GM12878 (cell line): ENCODE results near the gene SLC9C1. TPM values are rescaled to one million over a fixed set of nuclear protein-coding genes. Genes with fewer than 3 reads are reported as not detected.

Experiments used
- ATAC-seq: fragments of 200-7000 bp; cut with Tn5 transposase; 3 replicates; pipeline ENCODE4 v1.9.1; 2020; ENCODE audit warnings: mild to moderate bottlenecking, moderate library complexity
- BruUV-seq: library from RNA; stranded (reverse); fragments of 400-500 nt; replicated peaks from 2 replicates; lab custom pipeline; 2021; lab: Mats Ljungman, UMichigan
- CTCF ChIA-PET: fragments of 300-600 bp; sonication (Branson Sonifier 250); formaldehyde crosslinking; extraction: SDS; loops from one replicate; lab custom pipeline; 2021; ENCODE audit warnings: inconsistent platforms; lab: Yijun Ruan, JAX
- POLR2A ChIA-PET: fragments of 350-600 bp; formaldehyde crosslinking; extraction: SDS; loops from one replicate; lab custom pipeline; 2021; ENCODE audit warnings: inconsistent platforms; lab: Charles Lee
- RAD21 ChIA-PET: fragments of 300-600 bp; sonication (Branson Sonifier 250); formaldehyde crosslinking; loops from one replicate; lab custom pipeline; 2023; ENCODE audit warnings: antibody characterized with exemption; ENCODE audit not compliant: unreplicated experiment; lab: Charles Lee
- SMC1A ChIA-PET: fragments of 300-600 bp; sonication (Branson Sonifier 250); formaldehyde crosslinking; loops from one replicate; lab custom pipeline; 2023; ENCODE audit not compliant: unreplicated experiment, uncharacterized antibody; lab: Charles Lee
- DNase-seq: peaks from one replicate; pipeline ENCODE4 v3.0.0-alpha.2; 2011; ENCODE audit warnings: low read depth, low spot score
- FAIRE-seq: peaks from 3 replicates; lab custom pipeline; 2011; peaks lifted over from hg19 to GRCh38; lab: Jason Lieb, UNC
- H2AFZ ChIP-seq: 2 replicates; pipeline ENCODE4 v1.6.0; 2011; ENCODE audit warnings: low read depth, low read length, control low read depth; ENCODE audit not compliant: control insufficient read depth
- H3K27ac ChIP-seq: 2 replicates; pipeline ENCODE4 v1.5.1; 2011; ENCODE audit warnings: control low read depth; ENCODE audit not compliant: control insufficient read depth, insufficient read depth
- H3K27me3 ChIP-seq, 2 experiments: replicated peaks in 1 of 2; 2 replicates each; pipeline versions ENCODE4 v1.6.0 to v1.6.1; 2011; ENCODE audit warnings: low read length in 1 of 2; ENCODE audit not compliant: control insufficient read depth in 2 of 2, insufficient read depth in 2 of 2
- H3K36me3 ChIP-seq, 2 experiments: 2 replicates each; pipeline ENCODE4 v1.5.1; 2011; ENCODE audit warnings: low read length in 1 of 2; ENCODE audit not compliant: control insufficient read depth in 2 of 2, insufficient read depth in 2 of 2
- H3K4me1 ChIP-seq: 2 replicates; pipeline ENCODE4 v1.6.1; 2011; ENCODE audit warnings: mild to moderate bottlenecking, low read length, moderate library complexity, mixed read lengths; ENCODE audit not compliant: control insufficient read depth, insufficient read depth
- H3K4me2 ChIP-seq: 2 replicates; pipeline ENCODE4 v1.6.0; 2011; ENCODE audit warnings: control low read depth; ENCODE audit not compliant: control insufficient read depth, insufficient read depth
- H3K4me3 ChIP-seq: fragments of 200-600 bp; sonication (generic); 2 replicates; pipeline ENCODE4 v1.5.1; 2016
- H3K79me2 ChIP-seq: 2 replicates; pipeline ENCODE4 v1.6.0; 2011; ENCODE audit warnings: low read length; ENCODE audit not compliant: control insufficient read depth, insufficient read depth
- H3K9ac ChIP-seq: 2 replicates; pipeline ENCODE4 v1.8.0; 2011; ENCODE audit warnings: low read length, control low read depth, mixed read lengths; ENCODE audit not compliant: control insufficient read depth, insufficient read depth
- H3K9me3 ChIP-seq: replicated peaks from 3 replicates; pipeline ENCODE4 v1.5.1; 2011; ENCODE audit warnings: mild to moderate bottlenecking, low read length; ENCODE audit not compliant: control insufficient read depth, insufficient read depth
- H4K20me1 ChIP-seq: 2 replicates; pipeline ENCODE4 v1.6.0; 2011; ENCODE audit not compliant: control insufficient read depth, insufficient read depth
- BHLHE40 ChIP-seq, 2 experiments: fragments of 450-650 bp in 1 of 2; IDR thresholded peaks; 2 replicates each; pipeline ENCODE4 v1.6.1; 2011 to 2017; ENCODE audit warnings: low read depth in 2 of 2, borderline replicate concordance in 1 of 2, improper control_type of control experiment in 1 of 2, low read length in 1 of 2, mild to moderate bottlenecking in 1 of 2
- DPF2 ChIP-seq: fragments of 450-650 bp; IDR thresholded peaks from 2 replicates; pipeline ENCODE4 v1.6.1; 2017; ENCODE audit warnings: mild to moderate bottlenecking
- EED ChIP-seq: sonication (generic); IDR thresholded peaks from 2 replicates; pipeline ENCODE4 v1.6.1; 2016; ENCODE audit warnings: antibody characterized with exemption, low read depth
- FOS ChIP-seq: IDR thresholded peaks from 3 replicates; pipeline ENCODE4 v1.6.1; 2011; ENCODE audit warnings: borderline replicate concordance; ENCODE audit not compliant: insufficient read length; ENCODE audit errors: extremely low read depth
- HDGF ChIP-seq: fragments of 450-650 bp; IDR thresholded peaks from 2 replicates; pipeline ENCODE4 v1.6.1; 2016; ENCODE audit warnings: antibody characterized with exemption
- KDM1A ChIP-seq: fragments of 200-600 bp; sonication (generic); IDR thresholded peaks from 2 replicates; pipeline ENCODE4 v1.6.1; 2016; ENCODE audit warnings: borderline replicate concordance
- KLF5 ChIP-seq: fragments of 450-650 bp; IDR thresholded peaks from 2 replicates; pipeline ENCODE4 v1.6.1; 2014; ENCODE audit warnings: mild to moderate bottlenecking; ENCODE audit not compliant: partially characterized antibody
- LARP7 ChIP-seq: fragments of 450-650 bp; IDR thresholded peaks from 2 replicates; pipeline ENCODE4 v1.6.1; 2017; ENCODE audit warnings: mild to moderate bottlenecking
- MEF2B ChIP-seq: fragments of 450-650 bp; IDR thresholded peaks from 2 replicates; pipeline ENCODE4 v1.6.1; 2018; ENCODE audit warnings: mild to moderate bottlenecking, moderate library complexity; ENCODE audit not compliant: partially characterized antibody, poor library complexity, severe bottlenecking
- NFIC ChIP-seq: IDR thresholded peaks from 2 replicates; pipeline ENCODE4 v1.6.1; 2012; ENCODE audit warnings: low read depth, mild to moderate bottlenecking, inconsistent platforms, low read length, moderate library complexity
- NR2C2 ChIP-seq: IDR thresholded peaks from 2 replicates; pipeline ENCODE4 v1.6.1; 2011; ENCODE audit warnings: borderline replicate concordance, low read depth; ENCODE audit not compliant: control insufficient read depth, insufficient read length
- POLR2A ChIP-seq: IDR thresholded peaks from 2 replicates; pipeline ENCODE4 v1.6.1; 2011; ENCODE audit warnings: low read depth, mild to moderate bottlenecking, low read length
- POLR2AphosphoS5 ChIP-seq: IDR thresholded peaks from 2 replicates; pipeline ENCODE4 v1.6.1; 2011; ENCODE audit warnings: mild to moderate bottlenecking, low read length, inconsistent platforms
- SIN3A ChIP-seq: IDR thresholded peaks from 2 replicates; pipeline ENCODE4 v1.6.1; 2012; ENCODE audit warnings: low read depth, low read length, improper control_type of control experiment
- SPI1 ChIP-seq: IDR thresholded peaks from 2 replicates; pipeline ENCODE4 v1.6.1; 2011; ENCODE audit warnings: low read depth, mild to moderate bottlenecking, low read length, moderate library complexity, borderline replicate concordance; ENCODE audit not compliant: insufficient read depth
- STAT3 ChIP-seq: IDR thresholded peaks from 2 replicates; pipeline ENCODE4 v1.6.1; 2011; ENCODE audit warnings: low read depth, low read length, improper control_type of control experiment
- WGBS: methylation state at CpG from one replicate; pipeline ENCODE4 v1.1.6; 2016; ENCODE audit warnings: low lambda C conversion rate; ENCODE audit not compliant: insufficient replicate concordance, insufficient coverage; ENCODE audit errors: missing lambda C conversion rate; 5-methylcytosine and 5-hydroxymethylcytosine counted together
- in situ Hi-C: fragments of 300-500 bp; cut with MboI; formaldehyde crosslinking; loops from 9 replicates; pipeline ENCODE4 v1.14.3; 2018; ENCODE audit warnings: mixed read lengths
- intact Hi-C: fragments of 100-400 bp; cut with micrococcal nuclease; formaldehyde crosslinking; loops from one replicate; pipeline ENCODE4 v1.14.2; 2022; ENCODE audit not compliant: unreplicated experiment
- polyA plus RNA-seq, 11 experiments: library from polyadenylated mRNA; depleted of rRNA in 4 of 11; unstranded in 6 of 11; stranded (reverse) in 5 of 11; fragments of >200 nt; fragmentation: Nextera tagmentation in 4 of 11; fragmentation: Illumina TruSeq in 1 of 11; extraction: Ambion mirVana in 4 of 11; extraction: Trizol in 1 of 11; gene quantifications; 1 replicate in 1 of 11; 2 replicates in 10 of 11; pipeline versions ENCODE4 v1.2.1 to v1.2.3, GENCODE V29; 2011 to 2016; ENCODE audit warnings: inconsistent platforms in 2 of 11, missing spikeins in 2 of 11, low read depth in 1 of 11
- total RNA-seq, 4 experiments: library from RNA; depleted of rRNA in 3 of 4; stranded (reverse); fragments of >200 nt in 3 of 4; fragmentation: Illumina TruSeq in 1 of 4; extraction: Trizol in 1 of 4; gene quantifications; 2 replicates each; pipeline versions ENCODE4 v1.2.1 to v1.2.3, GENCODE V29; 2013 to 2021
- TF ChIP-seq, protein P1 (sequence below): IDR thresholded peaks from 2 replicates; pipeline ENCODE4 v1.6.1; 2012; ENCODE audit warnings: low read depth, low read length, improper control_type of control experiment
- TF ChIP-seq, protein P2 (sequence below): IDR thresholded peaks from 2 replicates; pipeline ENCODE4 v1.6.1; 2011; ENCODE audit warnings: mild to moderate bottlenecking, low read depth, low read length, moderate library complexity; ENCODE audit not compliant: insufficient replicate concordance
- TF ChIP-seq, protein P3 (sequence below): fragments of 450-650 bp; IDR thresholded peaks from 2 replicates; pipeline ENCODE4 v1.6.1; 2016; ENCODE audit warnings: mild to moderate bottlenecking

SLC9C1 gene
- total and polyA plus RNA-seq, 10 of the 15 experiments (the other 5 are each of a cell fraction or from before 2014, with no cell fraction given) = not detected

DNA sequence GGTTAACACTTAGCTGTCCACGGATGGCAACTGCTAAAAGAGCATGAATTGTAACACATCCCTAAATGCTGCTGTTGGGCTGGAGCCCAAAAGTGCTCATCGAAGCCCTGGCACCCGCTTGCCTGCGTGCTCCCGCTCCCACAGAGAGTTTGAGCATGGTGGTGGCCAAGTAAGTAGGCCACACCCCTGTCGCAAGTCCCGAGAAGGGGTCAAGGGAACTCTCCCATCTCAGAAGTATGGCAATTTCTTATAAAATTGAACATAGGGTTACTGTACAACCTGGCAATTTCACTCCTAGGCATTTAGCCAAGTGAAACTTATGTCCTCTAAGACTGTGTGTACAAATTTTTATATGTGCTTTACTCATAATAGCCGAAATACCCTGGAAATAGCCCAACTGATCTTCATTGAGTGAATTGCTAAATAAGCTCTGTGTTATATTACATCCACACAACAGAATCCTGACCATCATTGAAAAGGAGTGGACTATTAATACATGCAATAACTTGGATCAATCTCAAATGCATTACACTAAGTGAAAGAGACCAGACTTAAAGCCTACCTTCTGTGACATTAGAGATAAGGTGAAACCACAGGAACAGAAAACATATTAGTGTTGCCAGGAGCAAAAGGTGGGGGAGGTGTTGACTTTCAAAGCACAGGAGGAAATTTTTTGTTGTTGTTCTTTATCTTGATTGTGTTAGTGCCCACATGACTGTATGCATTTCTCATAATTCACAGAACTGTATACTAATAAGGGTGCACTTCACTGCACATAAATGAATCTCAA lies 159.5 kb downstream of the SLC9C1 start:
- no peak for DNase-seq
- H3K27me3 ChIP-seq = no peaks in the 10 kb centered on the region
- ATAC-seq = peak; percentile 1; the same call in 2 of the 3 replicates
- 62% methylated on average over 8 of the region's 8 CpGs for WGBS
- no TSS peak for BruUV-seq
- intact Hi-C loops (loop anchor here (10.0 kb wide), 1 partner anchor 360 kb away; the partner anchor contains the start of gene BTLA), in situ Hi-C loops (loop anchor here (5.0 kb wide), 1 partner anchor 158 kb away; the partner anchor contains the start of gene SLC9C1)
- SMC1A ChIA-PET = interaction anchor here (2.6 to 18.5 kb wide), 9 partner anchors 9 to 386 kb away, joined by 8 to 489 read pairs (median 43); partner anchors contain the start of genes BTLA, CD200 and SLC9C1
- peak overlapping the region; percentile 99 for H3K27ac ChIP-seq
- peaks cover 50% of the 10 kb centered on the region for H3K4me1 ChIP-seq
- RAD21 ChIA-PET = interaction anchor here (0.7 to 17.9 kb wide), 10 partner anchors 9 to 364 kb away, joined by 3 to 457 read pairs (median 14); partner anchors contain the start of gene SLC9C1
- CTCF ChIA-PET = interaction anchor here (1.1 to 18.1 kb wide), 4 partner anchors 17 to 355 kb away, joined by 3 to 226 read pairs (median 118); partner anchors contain the start of gene SLC9C1
- H3K4me2 ChIP-seq = peak overlapping the region; percentile 64
- peak overlapping the region; percentile 56 for H3K9ac ChIP-seq
- FAIRE-seq = no peak
- H3K79me2 ChIP-seq = peaks cover 57% of the 10 kb centered on the region
- no peak overlapping the region; the same call in 1 of the 2 replicates for H3K4me3 ChIP-seq
- no peaks in the 10 kb centered on the region for H4K20me1 ChIP-seq
- no peak overlapping the region for H2AFZ ChIP-seq
- POLR2A ChIA-PET = interaction anchor here (0.6 to 12.8 kb wide), 5 partner anchors 11 to 379 kb away, joined by 3 to 345 read pairs (median 3); partner anchors contain the start of gene CD200
- H3K36me3 ChIP-seq = peaks cover 0 to 2% of the 10 kb centered on the region in 2 experiments; a peak in 1 of 4 replicates
- H3K9me3 ChIP-seq = no peaks in the 10 kb centered on the region
- TF ChIP-seq FOS = no peak
- TF ChIP-seq NFIC = no peak
- TF ChIP-seq KLF5 = no peak
- no peak for TF ChIP-seq SPI1
- TF ChIP-seq, protein P1, sequence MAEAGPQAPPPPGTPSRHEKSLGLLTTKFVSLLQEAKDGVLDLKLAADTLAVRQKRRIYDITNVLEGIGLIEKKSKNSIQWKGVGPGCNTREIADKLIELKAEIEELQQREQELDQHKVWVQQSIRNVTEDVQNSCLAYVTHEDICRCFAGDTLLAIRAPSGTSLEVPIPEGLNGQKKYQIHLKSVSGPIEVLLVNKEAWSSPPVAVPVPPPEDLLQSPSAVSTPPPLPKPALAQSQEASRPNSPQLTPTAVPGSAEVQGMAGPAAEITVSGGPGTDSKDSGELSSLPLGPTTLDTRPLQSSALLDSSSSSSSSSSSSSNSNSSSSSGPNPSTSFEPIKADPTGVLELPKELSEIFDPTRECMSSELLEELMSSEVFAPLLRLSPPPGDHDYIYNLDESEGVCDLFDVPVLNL = no peak
- 0 out of 2 replicates have a peak, but pooled peaks have one; percentile 59 for TF ChIP-seq STAT3
- TF ChIP-seq POLR2A = no peak; the same call in 1 of the 2 replicates
- 0 out of 2 replicates have a peak, but pooled peaks have one; percentile 2 for TF ChIP-seq DPF2
- TF ChIP-seq BHLHE40 (IDR thresholded peaks at IDR 0.05; ENCODE audit: borderline replicate concordance in 1 of 2, low read depth in 2 of 2, low read length in 1 of 2) = peak in 1 of 2 experiments; percentile 29; a peak in 1 of 4 replicates
- peak; percentile 40 for TF ChIP-seq MEF2B
- TF ChIP-seq POLR2AphosphoS5 = peak; percentile 17
- peak; percentile 32; the same call in 1 of the 2 replicates for TF ChIP-seq EED
- TF ChIP-seq HDGF = no peak
- TF ChIP-seq KDM1A = no peak
- TF ChIP-seq, protein P2, sequence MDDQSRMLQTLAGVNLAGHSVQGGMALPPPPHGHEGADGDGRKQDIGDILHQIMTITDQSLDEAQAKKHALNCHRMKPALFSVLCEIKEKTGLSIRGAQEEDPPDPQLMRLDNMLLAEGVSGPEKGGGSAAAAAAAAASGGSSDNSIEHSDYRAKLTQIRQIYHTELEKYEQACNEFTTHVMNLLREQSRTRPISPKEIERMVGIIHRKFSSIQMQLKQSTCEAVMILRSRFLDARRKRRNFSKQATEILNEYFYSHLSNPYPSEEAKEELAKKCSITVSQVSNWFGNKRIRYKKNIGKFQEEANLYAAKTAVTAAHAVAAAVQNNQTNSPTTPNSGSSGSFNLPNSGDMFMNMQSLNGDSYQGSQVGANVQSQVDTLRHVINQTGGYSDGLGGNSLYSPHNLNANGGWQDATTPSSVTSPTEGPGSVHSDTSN = no peak
- TF ChIP-seq LARP7 = no peak
- TF ChIP-seq NR2C2 = no peak
- TF ChIP-seq, protein P3, sequence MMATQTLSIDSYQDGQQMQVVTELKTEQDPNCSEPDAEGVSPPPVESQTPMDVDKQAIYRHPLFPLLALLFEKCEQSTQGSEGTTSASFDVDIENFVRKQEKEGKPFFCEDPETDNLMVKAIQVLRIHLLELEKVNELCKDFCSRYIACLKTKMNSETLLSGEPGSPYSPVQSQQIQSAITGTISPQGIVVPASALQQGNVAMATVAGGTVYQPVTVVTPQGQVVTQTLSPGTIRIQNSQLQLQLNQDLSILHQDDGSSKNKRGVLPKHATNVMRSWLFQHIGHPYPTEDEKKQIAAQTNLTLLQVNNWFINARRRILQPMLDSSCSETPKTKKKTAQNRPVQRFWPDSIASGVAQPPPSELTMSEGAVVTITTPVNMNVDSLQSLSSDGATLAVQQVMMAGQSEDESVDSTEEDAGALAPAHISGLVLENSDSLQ = no peak
- TF ChIP-seq SIN3A = no peak
